ENCODE data around the gene DNHD1. TPM values are rescaled to one million over a fixed set of nuclear protein-coding genes. Genes with fewer than 3 reads are reported as not detected.

DNHD1 gene
- total RNA-seq, 1 donor from 2014 or later: 12.0 TPM

GRCh38 chr11:6559369-6559768 lies 62.3 kb downstream of the DNHD1 start:
- H3K36me3 ChIP-seq: no peaks in the 10 kb centered on the region
- H3K27ac ChIP-seq: no peak overlapping the region
- H3K9me3 ChIP-seq: no peaks in the 10 kb centered on the region
- TF ChIP-seq CTCF (IDR thresholded peaks at IDR 0.05): no peak
- H3K4me1 ChIP-seq: no peaks in the 10 kb centered on the region
- no peaks in the 10 kb centered on the region for H3K27me3 ChIP-seq (ENCODE audit: low read depth)
- DNase-seq (no peak), ATAC-seq (no peak)
- no peak overlapping the region for H3K4me3 ChIP-seq
- intact Hi-C loops (cut with DNase I): no loop called here

- Histone ChIP-seq H3K4me1 (no peaks in the 10 kb centered on the region), H3K36me3 (no peaks in the 10 kb centered on the region), H3K27ac (no peak overlapping the region), H3K4me3 (no peak overlapping the region), H3K9me3 (no peaks in the 10 kb centered on the region), H3K27me3 (ENCODE audit: low read depth) (no peaks in the 10 kb centered on the region)
- ATAC-seq (no peak), DNase-seq (no peak)
- intact Hi-C loops (cut with DNase I): no loop called here
- TF ChIP-seq CTCF (IDR thresholded peaks at IDR 0.05): no peak
Observed at GRCh38 chr11:6561288-6561687, 64.2 kb downstream of the DNHD1 start.

- Histone ChIP-seq H3K9me3 (no peaks in the 10 kb centered on the region), H3K4me3 (no peak overlapping the region), H3K27ac (no peak overlapping the region), H3K4me1 (no peaks in the 10 kb centered on the region), H3K36me3 (no peaks in the 10 kb centered on the region), H3K27me3 (ENCODE audit: low read depth) (no peaks in the 10 kb centered on the region)
- DNase-seq (no peak), ATAC-seq (no peak)
- TF ChIP-seq CTCF (IDR thresholded peaks at IDR 0.05): no peak
- intact Hi-C loops (cut with DNase I): no loop called here
Observed at GRCh38 chr11:6563121-6563619, 66.1 kb downstream of the DNHD1 start.

- ATAC-seq (no peak), DNase-seq (no peak)
- Histone ChIP-seq H3K36me3 (no peaks in the 10 kb centered on the region), H3K4me3 (no peak overlapping the region), H3K27me3 (ENCODE audit: low read depth) (no peaks in the 10 kb centered on the region), H3K9me3 (no peaks in the 10 kb centered on the region), H3K27ac (no peak overlapping the region), H3K4me1 (no peaks in the 10 kb centered on the region)
- no peak for TF ChIP-seq CTCF (IDR thresholded peaks at IDR 0.05)
- intact Hi-C loops (cut with DNase I): no loop called here
Observed at GRCh38 chr11:6563667-6564066, 66.6 kb downstream of the DNHD1 start.

GRCh38 chr11:6565325-6565724 lies 68.2 kb downstream of the DNHD1 start:
- DNase-seq: no peak
- no peaks in the 10 kb centered on the region for H3K27me3 ChIP-seq (ENCODE audit: low read depth)
- no peak for TF ChIP-seq CTCF (IDR thresholded peaks at IDR 0.05)
- H3K4me1 ChIP-seq: no peaks in the 10 kb centered on the region
- no peaks in the 10 kb centered on the region for H3K36me3 ChIP-seq
- no peak overlapping the region for H3K4me3 ChIP-seq
- no peaks in the 10 kb centered on the region for H3K9me3 ChIP-seq
- ATAC-seq: no peak
- intact Hi-C loops (cut with DNase I): no loop called here
- H3K27ac ChIP-seq: no peak overlapping the region
